HCT116 (cell line): ENCODE measurements around the gene ZNF474.

Experiments
- CEBPB ChIP-seq: IDR thresholded peaks from 2 replicates; pipeline ENCODE4 v1.6.1; 2012; ENCODE audit warnings: low read depth
- CTCF ChIP-seq, 3 experiments: fragments of 200-600 bp in 1 of 3; sonication (generic) in 1 of 3; IDR thresholded peaks in 2 of 3; conservative IDR thresholded peaks in 1 of 3; 2 replicates each; pipeline ENCODE4 v1.5.1; 2012 to 2017; ENCODE audit warnings: low read depth in 2 of 3, low read length in 2 of 3, antibody characterized with exemption in 1 of 3, borderline replicate concordance in 1 of 3, control low read depth in 1 of 3, mild to moderate bottlenecking in 1 of 3, mixed read lengths in 1 of 3, mixed run types in 1 of 3, moderate library complexity in 1 of 3; ENCODE audit not compliant: insufficient read depth in 1 of 3
- EZH2phosphoT487 ChIP-seq: fragments of 200-600 bp; IDR thresholded peaks from 2 replicates; pipeline ENCODE4 v1.6.1; 2018; ENCODE audit warnings: antibody characterized with exemption, borderline replicate concordance
- JUND ChIP-seq: IDR thresholded peaks from 2 replicates; pipeline ENCODE4 v1.6.1; 2012
- POLR2A ChIP-seq: IDR thresholded peaks from 2 replicates; pipeline ENCODE4 v1.7.0; 2011; ENCODE audit warnings: borderline replicate concordance; ENCODE audit not compliant: insufficient read depth, insufficient read length; ENCODE audit errors: extremely low read depth
- POLR2AphosphoS5 ChIP-seq: IDR thresholded peaks from 2 replicates; pipeline ENCODE4 v1.6.1; 2011; ENCODE audit warnings: mild to moderate bottlenecking, low read depth, low read length, moderate library complexity
- RAD21 ChIP-seq: IDR thresholded peaks from 2 replicates; pipeline ENCODE4 v1.6.1; 2012; ENCODE audit warnings: low read depth, mild to moderate bottlenecking
- SP1 ChIP-seq: IDR thresholded peaks from 2 replicates; pipeline ENCODE4 v1.6.1; 2012; ENCODE audit warnings: low read depth
- ZBTB33 ChIP-seq: IDR thresholded peaks from 2 replicates; pipeline ENCODE4 v1.6.1; 2011; ENCODE audit warnings: mild to moderate bottlenecking, low read length, moderate library complexity; ENCODE audit not compliant: insufficient replicate concordance; ENCODE audit errors: extremely low read depth
- TF ChIP-seq, protein P1 (sequence below): IDR thresholded peaks from 2 replicates; pipeline ENCODE4 v1.6.1; 2012; ENCODE audit warnings: low read depth

- TF ChIP-seq RAD21 (no peak), SP1 (no peak), CTCF (IDR thresholded peaks at IDR 0.05 in 2 of 3, conservative IDR thresholded peaks at IDR 0.05 in 1 of 3; ENCODE audit: borderline replicate concordance in 1 of 3, insufficient read depth in 1 of 3, low read depth in 2 of 3, low read length in 2 of 3) (no peak), CEBPB (no peak), EZH2phosphoT487 (no peak), ZBTB33 (no peak), POLR2AphosphoS5 (no peak), JUND (no peak), POLR2A (no peak)
- TF ChIP-seq, protein P1, sequence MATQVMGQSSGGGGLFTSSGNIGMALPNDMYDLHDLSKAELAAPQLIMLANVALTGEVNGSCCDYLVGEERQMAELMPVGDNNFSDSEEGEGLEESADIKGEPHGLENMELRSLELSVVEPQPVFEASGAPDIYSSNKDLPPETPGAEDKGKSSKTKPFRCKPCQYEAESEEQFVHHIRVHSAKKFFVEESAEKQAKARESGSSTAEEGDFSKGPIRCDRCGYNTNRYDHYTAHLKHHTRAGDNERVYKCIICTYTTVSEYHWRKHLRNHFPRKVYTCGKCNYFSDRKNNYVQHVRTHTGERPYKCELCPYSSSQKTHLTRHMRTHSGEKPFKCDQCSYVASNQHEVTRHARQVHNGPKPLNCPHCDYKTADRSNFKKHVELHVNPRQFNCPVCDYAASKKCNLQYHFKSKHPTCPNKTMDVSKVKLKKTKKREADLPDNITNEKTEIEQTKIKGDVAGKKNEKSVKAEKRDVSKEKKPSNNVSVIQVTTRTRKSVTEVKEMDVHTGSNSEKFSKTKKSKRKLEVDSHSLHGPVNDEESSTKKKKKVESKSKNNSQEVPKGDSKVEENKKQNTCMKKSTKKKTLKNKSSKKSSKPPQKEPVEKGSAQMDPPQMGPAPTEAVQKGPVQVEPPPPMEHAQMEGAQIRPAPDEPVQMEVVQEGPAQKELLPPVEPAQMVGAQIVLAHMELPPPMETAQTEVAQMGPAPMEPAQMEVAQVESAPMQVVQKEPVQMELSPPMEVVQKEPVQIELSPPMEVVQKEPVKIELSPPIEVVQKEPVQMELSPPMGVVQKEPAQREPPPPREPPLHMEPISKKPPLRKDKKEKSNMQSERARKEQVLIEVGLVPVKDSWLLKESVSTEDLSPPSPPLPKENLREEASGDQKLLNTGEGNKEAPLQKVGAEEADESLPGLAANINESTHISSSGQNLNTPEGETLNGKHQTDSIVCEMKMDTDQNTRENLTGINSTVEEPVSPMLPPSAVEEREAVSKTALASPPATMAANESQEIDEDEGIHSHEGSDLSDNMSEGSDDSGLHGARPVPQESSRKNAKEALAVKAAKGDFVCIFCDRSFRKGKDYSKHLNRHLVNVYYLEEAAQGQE, result no peak
Measured at GRCh38 chr5:122114501-122114900, 14.8 kb upstream of the ZNF474 start.
